ENCODE data around the gene OR8J3. TPM values are rescaled to one million over a fixed set of nuclear protein-coding genes. Genes with fewer than 3 reads are reported as not detected.

Gene OR8J3
- total and polyA plus RNA-seq, 2 donors (not counting 1 experiment from before 2014, with no cell fraction given): not detected

DNA sequence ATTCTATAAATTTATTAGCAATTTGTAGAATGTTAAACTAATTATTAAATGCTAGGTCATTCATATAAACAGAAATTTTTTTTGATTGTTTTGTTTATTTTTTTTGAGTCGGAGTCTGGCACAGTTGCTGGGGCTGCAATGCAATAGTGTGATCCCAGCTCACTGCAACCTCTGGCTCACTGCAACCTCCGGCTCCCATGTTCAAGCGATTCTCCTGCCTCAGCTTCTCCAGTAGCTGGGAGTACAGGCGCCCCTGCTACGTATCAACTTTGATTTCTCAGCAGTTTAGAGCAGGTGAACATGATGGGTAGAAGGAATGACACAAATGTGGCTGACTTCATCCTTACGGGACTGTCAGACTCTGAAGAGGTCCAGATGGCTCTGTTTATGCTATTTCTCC lies 17.9 kb downstream of the OR8J3 start, which contains the start of gene OR8H3:
Gene OR8H3, plus strand, starts transcription at position 301 of the 400 bp plus-strand sequence. Its CDS starts 0 bp downstream, at position 301.
- no peaks in the 10 kb centered on the region for H3K79me2 ChIP-seq (ENCODE audit: control insufficient read depth, insufficient read depth, low read length)
- no peaks in the 10 kb centered on the region for H3K9me3 ChIP-seq (ENCODE audit: control insufficient read depth, insufficient read depth, low read depth, low read length)
- H3K36me3 ChIP-seq (ENCODE audit: control insufficient read depth, insufficient read depth, low read length): no peaks in the 10 kb centered on the region
- no peaks in the 10 kb centered on the region for H3K4me1 ChIP-seq (ENCODE audit: control insufficient read depth, extremely low read depth, insufficient read depth, low read length)
- TF ChIP-seq EZH2 (IDR thresholded peaks at IDR 0.05; ENCODE audit: low read length, missing control alignments): no peak
- TF ChIP-seq, protein P1, sequence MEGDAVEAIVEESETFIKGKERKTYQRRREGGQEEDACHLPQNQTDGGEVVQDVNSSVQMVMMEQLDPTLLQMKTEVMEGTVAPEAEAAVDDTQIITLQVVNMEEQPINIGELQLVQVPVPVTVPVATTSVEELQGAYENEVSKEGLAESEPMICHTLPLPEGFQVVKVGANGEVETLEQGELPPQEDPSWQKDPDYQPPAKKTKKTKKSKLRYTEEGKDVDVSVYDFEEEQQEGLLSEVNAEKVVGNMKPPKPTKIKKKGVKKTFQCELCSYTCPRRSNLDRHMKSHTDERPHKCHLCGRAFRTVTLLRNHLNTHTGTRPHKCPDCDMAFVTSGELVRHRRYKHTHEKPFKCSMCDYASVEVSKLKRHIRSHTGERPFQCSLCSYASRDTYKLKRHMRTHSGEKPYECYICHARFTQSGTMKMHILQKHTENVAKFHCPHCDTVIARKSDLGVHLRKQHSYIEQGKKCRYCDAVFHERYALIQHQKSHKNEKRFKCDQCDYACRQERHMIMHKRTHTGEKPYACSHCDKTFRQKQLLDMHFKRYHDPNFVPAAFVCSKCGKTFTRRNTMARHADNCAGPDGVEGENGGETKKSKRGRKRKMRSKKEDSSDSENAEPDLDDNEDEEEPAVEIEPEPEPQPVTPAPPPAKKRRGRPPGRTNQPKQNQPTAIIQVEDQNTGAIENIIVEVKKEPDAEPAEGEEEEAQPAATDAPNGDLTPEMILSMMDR (conservative IDR thresholded peaks at IDR 0.05 in 1 of 2, IDR thresholded peaks at IDR 0.05 in 1 of 2; ENCODE audit: low read depth in 1 of 2, low read length in 2 of 2): no peak
- H4K20me1 ChIP-seq (ENCODE audit: control insufficient read depth, extremely low read depth, insufficient read depth, low read length): no peaks in the 10 kb centered on the region
- H3K27ac ChIP-seq (ENCODE audit: insufficient read depth, low read length): no peak within 1 kb of the TSS
- H2AFZ ChIP-seq (ENCODE audit: low read length): no peak within 1 kb of the TSS
- no peak within 1 kb of the TSS for H3K9ac ChIP-seq (ENCODE audit: insufficient read depth, low read length)
- no peak within 1 kb of the TSS for H3K4me3 ChIP-seq (replicated peaks in 1 of 4; ENCODE audit: control extremely low read depth in 1 of 4, insufficient read depth in 1 of 4, low read depth in 3 of 4, low read length in 4 of 4)
- no peak for DNase-seq (ENCODE audit: low read depth in 2 of 2)
- H3K4me2 ChIP-seq (ENCODE audit: extremely low read depth, insufficient read depth, low read length): no peak within 1 kb of the TSS
- H3K27me3 ChIP-seq (ENCODE audit: control insufficient read depth, insufficient read depth, low read length): no peaks in the 10 kb centered on the region

DNA sequence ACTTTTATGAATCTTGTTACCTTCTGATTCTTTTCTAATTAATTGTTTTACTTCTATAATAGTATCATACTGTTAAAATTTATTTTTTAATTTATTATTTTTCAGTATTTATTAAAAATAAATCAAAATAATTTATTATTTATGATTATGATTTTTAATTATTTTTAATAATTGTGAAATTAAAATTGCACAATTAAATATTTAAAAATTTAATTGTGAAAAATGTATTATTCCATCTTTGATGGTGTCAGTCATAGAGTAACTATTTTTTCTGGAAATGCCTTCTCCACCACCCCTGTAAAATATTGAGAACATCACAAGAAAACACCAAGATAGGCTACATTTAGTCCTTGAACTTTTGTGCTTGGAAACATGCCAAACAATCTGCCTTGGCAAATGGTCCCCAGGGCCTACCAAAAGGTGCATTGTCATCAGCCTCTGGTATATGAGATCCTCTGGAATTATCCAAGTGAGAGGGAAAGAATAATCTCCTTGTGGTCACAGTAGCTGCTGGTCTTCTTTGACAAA lies 36.7 kb downstream of the OR8J3 start, which contains the start of gene OR8H2:
Gene OR8H2, plus strand, starts transcription at position 478 of the 528 bp plus-strand sequence. CDS start 1,356 bp downstream, outside the sequence.
- Histone ChIP-seq H2AFZ (ENCODE audit: low read length) (no peak within 1 kb of the TSS), H3K27me3 (ENCODE audit: control insufficient read depth, insufficient read depth, low read length) (no peaks in the 10 kb centered on the region), H4K20me1 (ENCODE audit: control insufficient read depth, extremely low read depth, insufficient read depth, low read length) (no peaks in the 10 kb centered on the region), H3K9ac (ENCODE audit: insufficient read depth, low read length) (no peak within 1 kb of the TSS), H3K4me2 (ENCODE audit: extremely low read depth, insufficient read depth, low read length) (no peak within 1 kb of the TSS), H3K27ac (ENCODE audit: insufficient read depth, low read length) (no peak within 1 kb of the TSS), H3K4me3 (replicated peaks in 1 of 4; ENCODE audit: control extremely low read depth in 1 of 4, insufficient read depth in 1 of 4, low read depth in 3 of 4, low read length in 4 of 4) (no peak within 1 kb of the TSS), H3K36me3 (ENCODE audit: control insufficient read depth, insufficient read depth, low read length) (no peaks in the 10 kb centered on the region), H3K79me2 (ENCODE audit: control insufficient read depth, insufficient read depth, low read length) (no peaks in the 10 kb centered on the region), H3K9me3 (ENCODE audit: control insufficient read depth, insufficient read depth, low read depth, low read length) (no peaks in the 10 kb centered on the region), H3K4me1 (ENCODE audit: control insufficient read depth, extremely low read depth, insufficient read depth, low read length) (no peaks in the 10 kb centered on the region)
- TF ChIP-seq, protein P1 (conservative IDR thresholded peaks at IDR 0.05 in 1 of 2, IDR thresholded peaks at IDR 0.05 in 1 of 2; ENCODE audit: low read depth in 1 of 2, low read length in 2 of 2): no peak
- TF ChIP-seq EZH2 (IDR thresholded peaks at IDR 0.05; ENCODE audit: low read length, missing control alignments): no peak
- DNase-seq (ENCODE audit: low read depth in 2 of 2): no peak

DNA sequence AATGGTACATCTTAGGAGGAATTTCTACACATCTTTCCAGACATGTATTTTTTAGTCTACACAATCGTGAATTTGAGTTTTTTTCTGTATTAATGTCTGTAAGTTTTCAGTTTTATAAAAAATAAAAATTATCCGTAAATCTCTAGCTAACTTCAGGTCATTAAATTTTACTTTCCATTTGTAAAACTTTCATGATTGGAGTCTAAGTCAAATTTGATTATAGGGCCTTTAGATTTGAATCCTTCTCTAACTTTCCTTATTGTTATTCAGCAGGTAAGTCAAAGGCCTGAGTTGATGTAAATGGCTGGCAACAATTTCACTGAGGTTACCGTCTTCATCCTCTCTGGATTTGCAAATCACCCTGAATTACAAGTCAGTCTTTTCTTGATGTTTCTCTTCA lies 47.0 kb downstream of the OR8J3 start, which contains the start of gene OR8I2:
Gene OR8I2, plus strand, starts transcription at position 301 of the 400 bp plus-strand sequence. Its CDS starts 0 bp downstream, at position 301.
- no peak within 1 kb of the TSS for H3K4me2 ChIP-seq (ENCODE audit: extremely low read depth, insufficient read depth, low read length)
- no peaks in the 10 kb centered on the region for H3K9me3 ChIP-seq (ENCODE audit: control insufficient read depth, insufficient read depth, low read depth, low read length)
- no peaks in the 10 kb centered on the region for H3K4me1 ChIP-seq (ENCODE audit: control insufficient read depth, extremely low read depth, insufficient read depth, low read length)
- no peak within 1 kb of the TSS for H3K4me3 ChIP-seq (replicated peaks in 1 of 4; ENCODE audit: control extremely low read depth in 1 of 4, insufficient read depth in 1 of 4, low read depth in 3 of 4, low read length in 4 of 4)
- H3K27ac ChIP-seq (ENCODE audit: insufficient read depth, low read length): no peak within 1 kb of the TSS
- H3K27me3 ChIP-seq (ENCODE audit: control insufficient read depth, insufficient read depth, low read length): no peaks in the 10 kb centered on the region
- TF ChIP-seq, protein P1 (conservative IDR thresholded peaks at IDR 0.05 in 1 of 2, IDR thresholded peaks at IDR 0.05 in 1 of 2; ENCODE audit: low read depth in 1 of 2, low read length in 2 of 2): no peak
- TF ChIP-seq EZH2 (IDR thresholded peaks at IDR 0.05; ENCODE audit: low read length, missing control alignments): no peak
- H3K36me3 ChIP-seq (ENCODE audit: control insufficient read depth, insufficient read depth, low read length): no peaks in the 10 kb centered on the region
- no peaks in the 10 kb centered on the region for H3K79me2 ChIP-seq (ENCODE audit: control insufficient read depth, insufficient read depth, low read length)
- no peaks in the 10 kb centered on the region for H4K20me1 ChIP-seq (ENCODE audit: control insufficient read depth, extremely low read depth, insufficient read depth, low read length)
- no peak within 1 kb of the TSS for H3K9ac ChIP-seq (ENCODE audit: insufficient read depth, low read length)
- no peak for DNase-seq (ENCODE audit: low read depth in 2 of 2)
- no peak within 1 kb of the TSS for H2AFZ ChIP-seq (ENCODE audit: low read length)
